HG03280 (cell line): ENCODE data around the gene CDCA4.

ENCODE experiments used
- ATAC-seq: cut with Tn5 transposase; IDR thresholded peaks from one replicate; pipeline ENCODE4 v1.9.1; 2021; ENCODE audit warnings: mild to moderate bottlenecking, moderate library complexity; ENCODE audit not compliant: unreplicated experiment

CDCA4 gene

DNA sequence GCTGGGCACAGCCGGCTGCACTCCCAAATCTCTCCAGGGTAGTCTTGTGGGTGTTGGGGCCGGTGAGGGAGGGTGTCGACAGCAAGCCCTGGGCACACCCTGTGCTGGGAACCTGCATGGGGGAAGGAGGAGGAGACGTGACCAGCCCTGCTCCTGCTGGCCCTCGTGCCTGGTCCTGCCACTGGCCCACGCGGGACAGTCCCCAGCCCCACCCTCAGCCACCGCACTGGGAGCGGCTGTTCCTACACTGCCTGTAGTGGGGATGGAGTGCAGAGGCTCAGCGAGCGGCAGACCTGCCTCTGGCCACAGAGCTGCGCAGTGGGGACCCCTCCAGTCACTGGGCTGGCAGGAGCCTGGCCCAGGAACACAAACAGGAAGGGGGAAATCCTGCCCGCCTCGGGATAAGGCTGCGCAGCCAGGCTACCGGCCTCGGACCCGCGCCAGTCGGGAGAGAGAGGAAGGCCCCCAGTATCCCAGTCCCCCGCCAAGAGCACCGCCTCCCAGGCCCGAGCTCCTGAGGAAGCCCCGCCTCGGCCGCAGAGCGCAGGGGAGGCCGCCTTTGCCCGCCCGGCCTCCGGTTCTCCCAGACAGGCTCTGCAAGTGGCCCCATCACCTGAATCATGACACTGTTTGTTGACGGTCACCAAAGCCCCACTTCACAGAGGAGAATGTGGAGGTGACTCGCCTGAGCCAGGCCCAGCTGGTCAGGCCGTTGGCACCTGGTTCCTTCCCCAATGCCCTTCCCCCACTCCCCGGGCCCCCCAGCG is 53.3 kb downstream of the CDCA4 start:
- ATAC-seq, result no peak

- no peak for ATAC-seq
These were observed 53.9 kb downstream of the CDCA4 start for GRCh38 chr14:104966981-104967385.

DNA sequence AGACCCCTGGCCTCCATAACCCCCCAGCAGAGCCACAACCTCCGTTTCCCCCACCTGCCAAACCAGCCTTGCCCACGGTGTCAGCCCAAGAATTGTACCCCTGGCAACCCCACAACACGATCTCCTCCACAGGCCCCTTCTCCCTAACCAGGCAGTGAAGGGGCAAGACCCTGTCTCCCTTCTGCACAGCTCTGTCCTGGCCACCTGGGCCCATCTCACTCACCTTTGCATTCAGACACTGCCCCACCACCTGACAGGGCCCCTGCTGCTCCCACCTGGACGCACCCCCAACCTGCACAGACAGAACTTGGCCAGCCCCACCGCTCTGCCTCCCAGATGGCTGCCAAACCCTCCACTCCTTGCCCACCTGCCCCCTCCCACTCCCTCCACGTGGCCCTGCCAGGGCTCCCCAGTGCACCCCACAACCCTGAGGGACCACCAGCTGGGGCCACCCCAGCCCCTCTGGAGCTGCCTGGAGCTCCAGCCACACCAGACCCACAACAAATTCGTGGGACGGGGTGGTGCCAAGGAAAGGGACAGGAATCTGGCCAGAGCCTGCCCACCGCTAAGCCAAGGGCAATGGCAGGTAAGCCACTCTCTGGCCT is 54.5 kb downstream of the CDCA4 start:
- no peak for ATAC-seq

- ATAC-seq, result no peak
These were observed 55.2 kb downstream of the CDCA4 start for GRCh38 chr14:104965561-104966231.

DNA sequence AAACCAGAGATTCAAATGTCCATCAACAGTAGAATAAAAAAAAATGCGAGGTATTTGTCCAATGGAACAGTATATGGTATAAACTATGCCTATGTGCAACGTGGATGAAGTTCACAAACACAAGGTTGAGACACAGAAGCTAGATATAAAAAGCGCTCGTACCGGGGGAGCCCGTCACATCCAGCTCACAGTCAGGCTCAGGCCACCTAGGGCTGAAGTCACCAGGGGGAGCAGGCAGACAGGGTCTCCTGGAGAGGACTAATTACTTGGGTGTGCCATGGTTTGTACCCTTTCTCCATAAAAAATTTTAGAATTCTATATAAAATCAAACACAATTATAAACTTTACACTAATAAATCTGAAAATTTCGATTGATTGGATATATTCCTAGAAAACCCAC is 56.3 kb downstream of the CDCA4 start:
- ATAC-seq, result no peak
